ENCODE results near the gene SAMD5. TPM values are rescaled to one million over a fixed set of nuclear protein-coding genes. Genes with fewer than 3 reads are reported as not detected.

Gene SAMD5
- total and polyA plus RNA-seq, 2 of the 8 experiments (the other 6 are each of a cell fraction or from before 2014, with no cell fraction given) = 0.02 to 0.04 TPM

DNA sequence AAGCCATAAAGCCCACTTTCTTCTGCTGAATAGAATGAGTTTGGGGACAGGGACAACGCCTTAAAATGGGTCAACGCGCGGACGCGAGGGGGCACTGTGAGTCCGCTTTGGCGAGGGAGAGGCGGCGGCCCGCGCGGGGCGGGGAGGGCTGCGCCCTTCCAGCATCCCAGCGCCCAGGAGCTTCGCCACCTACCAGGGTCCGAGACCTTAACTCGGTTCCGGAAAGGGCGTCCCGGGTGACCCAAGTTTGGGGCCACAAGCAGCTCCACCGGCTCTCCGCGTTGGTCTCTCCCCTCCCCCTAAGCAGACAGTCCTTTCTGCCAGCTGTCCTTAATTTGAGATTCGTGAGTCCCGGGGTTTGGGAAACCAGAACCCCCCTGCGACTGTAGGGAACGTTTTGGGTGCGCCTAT is 1.8 kb upstream of the SAMD5 start (continued):
- TF ChIP-seq POLR2AphosphoS5 (IDR thresholded peaks at IDR 0.05; ENCODE audit: low read depth, low read length) (no peak), HDAC2 (IDR thresholded peaks at IDR 0.05; ENCODE audit: borderline replicate concordance in 1 of 2, low read depth in 2 of 2, low read length in 2 of 2) (no peak)

Measured in H1 (cell line).